HG03442 (cell line): Measurements from ENCODE around the gene AUTS2.
A peak's percentile ranks its signal among the peaks of the same experiment; 100 is the strongest.

Source experiments
- ATAC-seq: cut with Tn5 transposase; IDR thresholded peaks from one replicate; pipeline ENCODE4 v1.9.1; 2021; ENCODE audit warnings: mild to moderate bottlenecking, moderate library complexity; ENCODE audit not compliant: unreplicated experiment

Gene AUTS2

DNA sequence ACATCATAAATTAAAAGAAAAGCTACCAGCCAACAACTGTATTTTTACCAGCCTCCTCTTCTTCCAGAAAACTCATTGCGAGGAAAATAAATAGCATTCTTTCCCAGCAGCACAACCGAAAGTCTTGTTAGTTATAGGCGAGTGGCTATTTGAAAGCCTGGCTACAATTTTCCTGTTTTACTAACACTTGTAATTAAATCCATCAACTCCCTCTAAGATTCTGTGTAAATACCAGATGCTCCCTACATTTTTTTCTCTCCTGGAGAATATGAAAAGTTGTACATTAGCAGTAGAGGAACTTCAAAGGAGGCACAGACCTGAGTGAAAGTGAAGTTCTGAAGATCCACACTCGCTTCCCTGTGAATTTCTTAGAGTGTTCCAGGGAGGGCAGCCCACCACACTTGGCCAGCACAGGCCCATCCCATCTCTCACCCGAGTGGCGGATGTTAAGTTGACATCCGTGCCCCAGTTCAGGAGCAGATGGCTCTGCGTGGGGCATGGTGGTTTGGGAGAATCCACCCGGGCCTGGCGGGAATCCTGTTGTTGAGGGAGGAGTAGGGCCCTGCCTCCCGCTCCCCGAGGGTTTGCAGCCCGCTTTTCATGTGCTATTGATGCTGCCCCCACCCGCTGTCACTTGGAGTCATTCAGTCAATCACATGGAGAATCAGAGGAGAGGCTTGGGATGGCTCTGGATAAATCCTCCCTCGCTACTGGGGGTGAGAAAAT is 1082.6 kb downstream of the AUTS2 start:
- no peak for ATAC-seq

DNA sequence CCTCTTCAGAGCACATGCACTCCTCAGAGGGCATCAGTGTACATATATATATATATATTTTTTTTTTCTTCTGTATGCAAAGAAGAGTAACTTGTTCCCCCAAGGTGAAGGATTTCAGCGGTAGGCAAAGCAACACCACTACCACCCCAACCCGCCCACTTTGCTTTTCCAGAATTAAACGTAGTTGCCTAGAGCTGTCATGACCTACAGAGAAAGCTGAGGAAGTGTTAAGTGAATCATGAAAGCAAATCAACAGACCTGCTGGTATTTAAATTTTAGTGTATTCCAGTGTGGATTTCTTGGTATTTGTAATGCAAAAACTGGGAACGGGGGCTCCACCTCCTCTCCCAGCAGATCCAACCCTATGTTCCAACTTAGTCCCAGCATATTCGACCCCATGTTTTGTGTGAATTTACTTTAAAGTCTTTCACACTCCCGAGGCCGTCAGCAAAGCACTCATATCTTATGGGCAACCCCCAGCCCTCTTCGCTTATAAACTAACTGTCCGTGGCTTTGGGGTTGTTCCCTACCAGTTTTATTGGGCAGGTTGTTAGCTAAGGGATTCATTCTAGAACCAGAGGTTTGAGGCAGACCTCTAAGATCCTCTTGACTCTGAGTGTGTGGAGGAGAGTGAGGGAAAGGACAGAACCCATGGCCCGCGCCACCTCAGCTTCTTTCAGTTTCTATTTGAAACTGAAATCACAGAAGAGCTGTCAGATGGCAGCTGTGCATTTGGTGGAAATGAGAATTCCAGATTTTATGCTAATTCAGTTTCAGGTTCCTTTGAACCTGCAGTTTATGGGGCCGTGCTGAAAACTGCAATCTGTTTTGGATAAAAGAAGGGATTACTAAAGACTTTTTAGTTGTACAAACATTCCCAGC is 1083.4 kb downstream of the AUTS2 start:
- ATAC-seq = peak; percentile 77

GRCh38 chr7:70684173-70684572 is 1085.9 kb downstream of the AUTS2 start:
- no peak for ATAC-seq

DNA sequence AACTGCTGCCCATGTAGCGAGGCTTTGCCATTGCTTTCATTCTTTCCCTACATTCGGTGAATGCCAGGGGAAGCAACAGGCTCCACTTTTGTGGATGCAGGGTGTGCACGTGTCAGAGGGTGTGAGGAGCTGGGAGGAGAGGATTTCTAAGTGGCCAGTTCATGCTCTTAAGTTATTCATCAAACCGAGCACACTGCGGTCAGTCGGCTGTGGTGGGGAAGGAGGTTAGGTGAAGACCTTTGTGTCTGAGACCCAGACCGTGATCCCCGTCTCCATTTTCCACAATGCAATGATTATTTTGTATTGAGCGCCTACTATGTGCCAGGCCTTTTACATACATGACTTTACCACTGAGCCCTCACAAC is 1095.0 kb downstream of the AUTS2 start:
- no peak for ATAC-seq

- peak; percentile 66 for ATAC-seq
Observed at GRCh38 chr7:70693686-70694433, 1095.6 kb downstream of the AUTS2 start.

- peak; percentile 36 for ATAC-seq
Observed at GRCh38 chr7:70694434-70694970, 1096.2 kb downstream of the AUTS2 start.

- no peak for ATAC-seq
Observed at GRCh38 chr7:70694971-70695794, 1096.9 kb downstream of the AUTS2 start.

GRCh38 chr7:70695795-70696083 is 1097.5 kb downstream of the AUTS2 start:
- no peak for ATAC-seq

DNA sequence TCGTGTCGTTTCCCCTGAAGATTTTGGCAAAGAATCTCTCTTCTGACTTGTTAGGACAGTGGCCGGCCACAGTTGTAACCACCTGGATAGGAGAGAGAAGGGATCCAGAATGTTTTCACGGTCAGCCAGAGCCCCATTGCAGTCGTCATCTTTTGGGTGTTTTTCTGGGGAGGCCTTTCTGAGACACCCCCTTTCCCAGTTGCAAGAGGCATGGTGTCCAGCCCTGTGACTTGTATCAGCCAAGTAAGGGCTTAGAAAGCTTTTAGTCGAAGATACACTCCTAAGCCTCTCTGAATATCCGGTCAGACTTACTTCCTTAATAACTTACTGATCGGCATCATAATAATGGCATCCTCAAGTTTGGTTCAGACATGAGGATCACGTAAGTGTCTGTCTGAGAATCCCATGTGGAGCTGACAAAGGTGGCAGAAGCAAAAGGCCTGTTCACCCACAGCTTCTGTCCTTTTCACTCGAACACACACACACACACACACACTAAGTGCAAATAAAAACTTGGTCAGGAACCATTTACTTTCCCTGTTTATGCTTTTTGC is 1098.0 kb downstream of the AUTS2 start:
- ATAC-seq = no peak

- no peak for ATAC-seq
Observed at GRCh38 chr7:70698219-70698832, 1100.1 kb downstream of the AUTS2 start.

DNA sequence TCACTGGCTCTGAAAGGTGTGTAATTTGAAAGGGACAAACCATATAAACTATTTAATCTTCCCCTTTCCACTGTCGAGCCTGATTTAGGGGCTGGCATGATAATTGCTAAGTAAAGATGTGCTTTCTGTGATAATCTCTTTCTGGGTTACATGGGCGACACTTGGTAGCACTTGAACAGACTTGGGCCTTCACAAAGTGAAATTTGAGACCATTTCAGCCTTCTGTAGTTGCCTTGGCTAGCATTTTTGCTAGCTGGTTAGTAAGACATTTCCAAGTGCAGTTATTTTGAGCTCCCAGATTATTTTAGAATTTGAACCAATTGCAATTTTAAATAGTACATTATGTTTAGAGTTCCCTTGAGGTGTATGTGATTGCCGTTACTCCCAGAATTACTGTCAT is 1101.0 kb downstream of the AUTS2 start:
- no peak for ATAC-seq

DNA sequence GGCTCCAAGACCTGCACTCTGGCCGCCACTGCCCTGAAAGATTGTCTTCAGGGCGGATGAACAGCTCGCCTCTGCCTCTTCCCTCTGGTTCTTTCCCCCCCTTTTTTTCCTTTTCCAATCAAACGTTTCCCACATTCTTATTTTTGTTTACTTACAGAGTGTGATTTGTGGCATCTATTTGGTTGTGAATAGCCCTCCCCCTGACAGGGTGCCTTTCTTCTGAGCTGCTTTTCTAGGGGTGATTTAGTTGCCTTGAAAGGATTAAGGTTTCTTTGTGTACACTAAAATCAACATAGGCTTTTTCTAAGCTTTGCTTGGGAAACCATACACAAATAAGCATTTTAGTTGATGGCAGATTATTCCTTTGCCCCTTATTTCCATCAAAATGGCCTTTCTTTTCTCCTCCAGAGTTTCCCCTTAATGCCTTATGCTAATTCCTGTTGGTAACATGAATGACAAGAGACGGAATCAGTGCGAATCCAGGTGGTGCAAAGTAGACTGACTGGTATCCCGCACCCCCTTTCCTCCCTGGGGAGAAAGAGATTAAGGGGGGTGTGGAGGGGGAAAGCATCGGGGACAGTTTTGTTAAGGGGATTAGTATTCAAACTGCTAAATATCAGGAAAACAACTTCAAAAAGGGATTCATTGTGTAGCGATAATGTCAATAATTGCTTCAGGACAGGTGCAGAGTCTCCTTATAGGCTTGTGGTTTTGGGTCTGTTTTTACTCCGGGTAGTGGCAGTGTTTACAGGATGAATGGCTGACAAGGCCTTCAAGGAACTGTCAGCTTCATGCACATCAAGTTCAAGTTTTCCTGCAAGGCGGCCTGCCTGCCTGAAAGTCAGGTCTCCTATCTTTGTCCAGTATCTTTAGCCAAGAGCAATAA is 1102.0 kb downstream of the AUTS2 start:
- ATAC-seq = no peak

- ATAC-seq = no peak
Observed at GRCh38 chr7:70700941-70701425, 1102.7 kb downstream of the AUTS2 start.

DNA sequence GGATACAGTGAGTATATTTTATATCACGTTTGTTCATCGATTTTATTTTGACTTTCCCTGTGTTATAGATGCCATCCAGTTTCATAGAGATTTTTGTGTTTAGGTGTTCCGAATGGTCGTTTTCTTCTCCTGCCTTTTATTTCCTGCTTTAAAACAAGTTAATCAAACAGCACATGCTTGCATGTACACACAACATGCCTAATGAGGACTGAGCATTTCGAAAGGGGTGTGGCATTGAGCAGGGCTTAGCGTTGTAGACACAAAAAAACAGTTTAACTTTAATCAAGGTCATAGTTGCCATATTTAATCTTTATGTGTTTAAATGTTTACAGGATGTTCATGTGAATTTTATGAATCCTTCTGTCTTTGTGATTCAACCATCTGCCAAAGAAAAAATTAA is 1103.2 kb downstream of the AUTS2 start:
- no peak for ATAC-seq

DNA sequence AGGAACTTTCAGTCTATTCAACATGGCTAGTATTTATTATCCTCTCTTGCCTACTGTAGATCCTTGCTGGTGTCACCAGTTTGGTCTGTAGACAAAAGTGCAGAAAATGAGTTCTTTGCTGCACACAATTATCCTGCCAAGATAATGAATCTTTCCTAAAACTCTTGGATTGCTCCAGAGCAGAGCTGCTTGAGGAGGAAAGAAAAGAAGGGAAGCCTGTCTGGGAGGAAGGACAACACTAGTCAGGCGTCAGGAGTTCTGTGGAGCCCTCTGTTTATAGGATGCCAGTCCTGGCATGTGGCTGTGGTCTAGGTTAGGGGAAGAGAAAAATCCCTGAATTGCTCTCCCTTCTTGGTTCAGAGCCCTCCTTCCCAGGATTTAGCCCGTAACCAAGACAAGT is 1103.7 kb downstream of the AUTS2 start:
- ATAC-seq = no peak

GRCh38 chr7:70703785-70704184 is 1105.5 kb downstream of the AUTS2 start:
- no peak for ATAC-seq

DNA sequence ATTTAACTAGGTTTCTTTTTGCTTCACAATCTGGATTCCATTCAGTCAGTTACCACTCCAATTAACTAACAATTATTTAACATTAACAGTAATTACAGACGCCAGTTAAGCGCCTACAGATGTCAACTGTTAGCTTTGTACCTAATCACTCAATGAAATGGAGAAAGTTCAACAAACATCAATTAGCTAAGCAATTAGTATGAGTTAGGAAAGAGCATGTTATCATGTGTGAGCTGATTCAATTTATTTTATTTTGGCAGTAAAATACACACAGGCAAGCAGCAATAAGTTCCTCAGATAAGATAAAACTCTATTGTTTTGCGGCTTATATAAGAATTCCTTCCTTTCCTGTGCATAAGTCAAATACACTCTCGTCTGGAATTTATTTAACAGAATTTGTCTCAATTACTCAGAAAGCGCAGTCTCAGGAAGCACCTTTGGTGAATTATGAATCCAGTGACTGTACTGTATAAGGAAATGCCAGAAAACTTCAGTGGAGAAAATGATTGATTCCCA is 1106.6 kb downstream of the AUTS2 start:
- ATAC-seq = no peak

GRCh38 chr7:70706204-70706603 is 1107.9 kb downstream of the AUTS2 start:
- ATAC-seq = no peak

- no peak for ATAC-seq
Observed at GRCh38 chr7:70706698-70707097, 1108.4 kb downstream of the AUTS2 start.
